Body of pancreas (tissue), 4 donors: ENCODE data around the gene EGFL7. TPM values are rescaled to one million over a fixed set of nuclear protein-coding genes. Genes with fewer than 3 reads are reported as not detected.
A peak's percentile ranks its signal among the peaks of the same experiment; 100 is the strongest.

ENCODE experiments used
- ATAC-seq: fragments of 150-250 bp; one replicate; pipeline ENCODE4 v1.9.1; 2016
- DNase-seq, 4 donors: peaks; one replicate each; pipeline ENCODE4 v3.0.0-alpha.2; 2019
- H3K27ac ChIP-seq, 4 donors: fragments of 200-600 bp; sonication (generic); 1 replicate in 3 of 4; 2 replicates in 1 of 4; pipeline versions ENCODE4 v1.5.1 to v1.6.1; 2016 to 2019; ENCODE audit warnings: mild to moderate bottlenecking in 1 of 4, mixed read lengths in 1 of 4, moderate library complexity in 1 of 4
- H3K27me3 ChIP-seq, 2 donors: fragments of 200-600 bp; sonication (generic); one replicate each; pipeline ENCODE4 v1.6.0; 2016; ENCODE audit warnings: mild to moderate bottlenecking in 1 of 2
- H3K36me3 ChIP-seq, 2 donors: fragments of 200-600 bp; sonication (generic); replicated peaks in 1 of 2; 2 replicates each; pipeline ENCODE4 v1.5.1; 2016; ENCODE audit warnings: low read depth in 2 of 2; ENCODE audit not compliant: insufficient read depth in 1 of 2
- H3K4me1 ChIP-seq: fragments of 200-600 bp; sonication (generic); one replicate; pipeline ENCODE4 v1.6.0; 2016
- H3K4me3 ChIP-seq, 2 donors: fragments of 200-600 bp; sonication (generic); 1 replicate in 1 of 2; 2 replicates in 1 of 2; pipeline ENCODE4 v1.5.1; 2016 to 2019
- H3K9me3 ChIP-seq, 3 donors: fragments of 200-600 bp; sonication (generic); 1 replicate in 2 of 3; 2 replicates in 1 of 3; pipeline ENCODE4 v1.5.1; 2016
- CTCF ChIP-seq, 7 experiments: fragments of 450-650 bp in 4 of 7; fragments of 200-600 bp in 3 of 7; sonication (generic) in 3 of 7; IDR thresholded peaks; one replicate each; pipeline ENCODE4 v1.5.1; 2016 to 2019; ENCODE audit warnings: antibody characterized with exemption in 7 of 7
- POLR2A ChIP-seq, 3 donors: fragments of 450-650 bp; IDR thresholded peaks; one replicate each; pipeline ENCODE4 v1.6.1; 2016; ENCODE audit warnings: antibody characterized with exemption in 3 of 3, mild to moderate bottlenecking in 2 of 3
- WGBS, 2 donors: methylation state at CpG; one replicate each; pipeline ENCODE4 v1.1.5; 2017; 5-methylcytosine and 5-hydroxymethylcytosine counted together
- intact Hi-C: fragments of 100-400 bp; cut with DNase I; formaldehyde crosslinking; loops from one replicate; pipeline ENCODE4 v1.15.1; 2023
- total RNA-seq, 2 donors: library from RNA; depleted of rRNA; stranded (reverse); fragments of >200 nt; gene quantifications; one replicate each; pipeline ENCODE4 v1.1.0, GENCODE V29; 2016

EGFL7 gene
- total RNA-seq, 2 donors from 2014 or later: 14.8 to 47.0 TPM

DNA sequence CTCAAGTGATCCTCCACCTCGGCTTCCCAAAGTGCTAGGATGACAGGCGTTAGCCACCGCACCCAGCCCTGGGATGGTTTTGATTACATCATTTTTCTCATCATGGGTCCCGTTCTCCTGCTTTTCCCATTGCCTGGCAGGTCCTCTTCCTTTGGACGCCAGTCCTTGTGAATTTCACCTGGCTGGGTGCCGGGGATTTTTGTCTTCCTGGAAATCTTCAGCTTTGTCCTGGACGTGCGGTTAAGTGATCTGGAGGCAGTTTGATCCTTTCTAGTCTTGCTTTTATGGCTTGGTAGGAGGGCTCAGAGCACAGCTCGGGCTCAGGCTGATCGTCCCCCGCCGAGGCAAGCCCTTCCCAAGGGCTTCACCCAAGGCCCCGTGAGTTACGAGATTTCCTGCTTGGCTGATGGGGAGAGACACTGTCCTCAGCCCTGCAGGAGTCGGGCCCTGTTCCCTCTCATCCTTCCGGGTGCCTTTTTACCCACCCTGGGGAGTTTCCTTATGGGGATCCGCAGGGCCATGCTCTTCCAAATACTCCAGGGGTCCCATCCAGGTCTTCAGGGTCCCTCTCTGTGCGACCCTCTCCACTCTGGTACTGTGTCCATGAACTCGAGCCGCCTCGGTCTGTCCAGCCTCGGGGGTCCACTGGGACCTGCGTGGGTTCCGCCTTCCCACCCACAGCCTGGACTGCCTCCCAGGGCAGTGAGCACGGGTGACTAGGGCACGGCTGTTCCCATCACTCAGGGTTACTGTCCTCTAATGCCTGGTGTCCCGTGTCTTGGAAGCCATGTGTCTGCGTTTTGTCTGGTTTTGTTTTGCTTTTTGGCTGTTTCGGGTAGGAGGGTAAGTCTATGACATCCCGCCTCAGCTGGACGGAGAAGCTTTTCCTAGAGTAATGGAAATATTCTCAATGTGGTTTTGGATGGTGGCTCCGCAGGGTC lies 22.3 kb upstream of the EGFL7 start:
- Histone ChIP-seq H3K9me3 (no peaks in the 10 kb centered on the region), H3K4me3 (no peak overlapping the region), H3K27me3 (no peaks in the 10 kb centered on the region), H3K36me3 (no peaks in the 10 kb centered on the region), H3K4me1 (peaks cover 21% of the 10 kb centered on the region), H3K27ac (peak overlapping the region in 1 of 4 donors; percentile 39)
- intact Hi-C loops: no loop called here
- DNase-seq (no peak), ATAC-seq (no peak)
- WGBS, 2 donors: 76 to 79% methylated on average over 23 to 32 of the region's 32 CpGs
- TF ChIP-seq POLR2A (IDR thresholded peaks at IDR 0.05) (no peak), CTCF (IDR thresholded peaks at IDR 0.05) (no peak)

DNA sequence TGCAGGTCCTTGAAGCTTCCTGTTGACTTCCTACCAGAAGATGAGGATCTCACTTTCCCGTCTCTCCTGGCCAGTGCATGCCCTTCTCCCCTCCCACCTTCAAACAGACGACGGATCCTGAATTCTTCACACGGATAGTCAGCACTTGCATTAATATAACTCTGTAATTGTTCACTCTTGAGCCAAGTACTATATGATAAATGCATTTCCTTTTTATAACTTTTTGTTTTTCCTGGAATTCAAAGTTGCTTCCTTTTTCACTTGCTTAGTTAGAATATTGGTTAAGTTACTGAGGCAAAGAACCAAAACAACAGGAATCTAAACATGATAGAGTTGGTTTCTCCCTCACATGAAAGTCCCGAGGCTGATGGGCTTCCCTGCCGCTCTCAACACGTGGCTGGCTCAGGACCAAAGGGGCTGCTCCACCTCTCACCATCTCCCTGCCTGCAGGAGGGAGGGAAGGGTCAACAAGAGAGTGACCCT lies 20.2 kb upstream of the EGFL7 start:
- DNase-seq: no peak
- Histone ChIP-seq H3K27ac (no peak overlapping the region), H3K27me3 (no peaks in the 10 kb centered on the region), H3K36me3 (no peaks in the 10 kb centered on the region), H3K4me1 (peaks cover 21% of the 10 kb centered on the region), H3K4me3 (no peak overlapping the region), H3K9me3 (no peaks in the 10 kb centered on the region)
- ATAC-seq: no peak
- intact Hi-C loops: no loop called here
- 57 to 72% methylated on average over 7 of the region's 7 CpGs for WGBS, 2 donors
- TF ChIP-seq POLR2A (IDR thresholded peaks at IDR 0.05) (no peak), CTCF (IDR thresholded peaks at IDR 0.05) (no peak)

DNA sequence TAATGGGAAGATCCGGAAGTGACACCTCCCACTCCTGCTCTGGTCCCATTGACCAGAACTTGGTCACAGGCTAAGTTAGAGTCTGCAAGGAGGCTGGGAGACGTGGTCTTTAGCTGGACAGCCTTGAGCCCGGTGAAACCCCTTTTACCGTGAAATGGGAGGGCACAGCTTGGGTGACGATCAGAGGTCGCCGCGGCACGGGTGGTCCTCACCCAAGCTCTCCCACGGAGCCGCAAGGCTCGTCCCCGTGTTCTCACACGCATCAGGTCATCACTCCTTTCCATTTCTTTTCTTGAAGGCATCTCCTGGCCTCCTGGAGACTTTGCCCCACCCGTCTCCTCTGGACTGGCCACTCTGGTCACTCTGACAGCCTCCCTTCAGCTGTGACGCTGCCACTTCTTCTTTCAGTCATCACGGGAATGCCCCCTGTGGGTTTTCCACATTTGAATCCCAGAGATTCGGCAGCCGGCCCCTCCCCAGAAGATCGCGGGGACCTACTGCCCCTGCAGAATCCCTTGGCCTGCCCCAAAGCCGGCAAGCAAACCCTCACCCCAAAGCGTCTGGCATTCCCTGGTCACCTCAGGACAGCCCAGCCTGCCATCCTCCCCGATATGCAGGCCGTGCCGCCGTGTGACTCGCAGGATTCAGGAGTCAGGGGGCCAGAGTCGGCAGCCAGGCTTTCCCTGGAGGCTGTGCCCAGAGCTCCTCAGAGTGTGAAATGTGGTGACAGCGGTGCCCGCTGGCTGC lies 18.9 kb upstream of the EGFL7 start:
- TF ChIP-seq POLR2A (IDR thresholded peaks at IDR 0.05): no peak
- no peak for TF ChIP-seq CTCF (IDR thresholded peaks at IDR 0.05)
- intact Hi-C loops: no loop called here
- Histone ChIP-seq H3K27me3 (no peaks in the 10 kb centered on the region), H3K36me3 (no peaks in the 10 kb centered on the region), H3K4me1 (peaks cover 14% of the 10 kb centered on the region), H3K4me3 (no peak overlapping the region), H3K27ac (peak overlapping the region in 2 of 4 donors; percentile 64 to 72), H3K9me3 (no peaks in the 10 kb centered on the region)
- DNase-seq (peak in 1 of 4 donors; percentile 19), ATAC-seq (peak; percentile 17)
- WGBS, 2 donors: 45 to 57% methylated on average over 29 to 31 of the region's 31 CpGs

DNA sequence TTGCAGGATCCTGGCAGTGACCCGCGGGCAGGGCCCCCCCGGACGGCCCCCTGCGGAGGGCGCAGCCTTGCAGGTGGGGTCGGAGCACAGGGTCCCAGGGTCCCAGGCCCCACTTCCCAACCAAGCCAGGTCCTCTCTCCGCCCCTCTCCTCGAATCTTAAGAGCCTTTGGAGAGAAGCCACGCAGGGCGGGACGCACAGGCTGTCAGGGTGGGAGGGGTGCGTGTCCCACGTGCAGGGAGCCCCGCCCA lies 18.4 kb upstream of the EGFL7 start:
- no peaks in the 10 kb centered on the region for H3K27me3 ChIP-seq
- 0 to 4% methylated on average over 3 to 15 of the region's 15 CpGs for WGBS, 2 donors
- H3K4me3 ChIP-seq: no peak overlapping the region
- peaks cover 14% of the 10 kb centered on the region for H3K4me1 ChIP-seq
- intact Hi-C loops: no loop called here
- no peaks in the 10 kb centered on the region for H3K9me3 ChIP-seq
- no peaks in the 10 kb centered on the region for H3K36me3 ChIP-seq
- ATAC-seq (no peak), DNase-seq (peak; percentile 79 to 92 (median 90))
- TF ChIP-seq CTCF (IDR thresholded peaks at IDR 0.05): no peak
- TF ChIP-seq POLR2A (IDR thresholded peaks at IDR 0.05): no peak
- H3K27ac ChIP-seq: peak overlapping the region in 2 of 4 donors; percentile 64 to 72
